Mucosa of descending colon (tissue), 3 donors: ENCODE measurements around the gene LAMA2. TPM values are rescaled to one million over a fixed set of nuclear protein-coding genes. Genes with fewer than 3 reads are reported as not detected.

Source experiments
- ATAC-seq: fragments of 200-7000 bp; cut with Tn5 transposase; one replicate; pipeline ENCODE4 v1.9.1; 2020; ENCODE audit warnings: mild to moderate bottlenecking, moderate library complexity
- DNase-seq, 3 donors: peaks; one replicate each; pipeline ENCODE4 v3.0.0-alpha.2; 2020
- H3K36me3 ChIP-seq: fragments of 200-600 bp; one replicate; pipeline ENCODE4 v1.8.0; 2021; ENCODE audit warnings: low read depth, mild to moderate bottlenecking
- H3K4me1 ChIP-seq: fragments of 200-600 bp; one replicate; pipeline ENCODE4 v1.8.0; 2021; ENCODE audit warnings: low read depth, mild to moderate bottlenecking
- H3K4me3 ChIP-seq: fragments of 200-600 bp; one replicate; pipeline ENCODE4 v1.8.0; 2021; ENCODE audit warnings: mild to moderate bottlenecking
- H3K9me3 ChIP-seq: fragments of 200-600 bp; one replicate; pipeline ENCODE4 v1.8.0; 2021; ENCODE audit warnings: mild to moderate bottlenecking
- CTCF ChIP-seq: fragments of 200-600 bp; IDR thresholded peaks from one replicate; pipeline ENCODE4 v1.8.0; 2022; ENCODE audit warnings: antibody characterized with exemption, mild to moderate bottlenecking
- intact Hi-C, 2 donors: fragments of 100-400 bp; cut with DNase I in 1 of 2; cut with micrococcal nuclease in 1 of 2; formaldehyde crosslinking; loops; one replicate each; pipeline versions ENCODE4 v1.11.0 to v1.11.1; 2022; cut with DNase I, micrococcal nuclease
- total RNA-seq, 3 donors: library from RNA; stranded (reverse); fragmentation: NEBNext Ultra II Directional in 2 of 3; extraction: Animal tissue kit (Norgen Biotek cat#: 25700) in 2 of 3; gene quantifications; one replicate each; pipeline versions ENCODE4 v1.2.1 to v1.2.4, GENCODE V29; 2021 to 2023
- donor health status: DM: no; HTN: no; CAD: no; lungs with moderate emphysema.
- donor health status: DM: no; HTN: no; CAD: no.
- donor health status: DM: no; HTN: yes; CAD: no.

LAMA2 gene
- total RNA-seq, 3 donors from 2014 or later = 3.6 to 29.4 (median 18.4) TPM

- H3K4me3 ChIP-seq = no peak overlapping the region
- H3K9me3 ChIP-seq = no peaks in the 10 kb centered on the region
- no peak for ATAC-seq
- intact Hi-C loops = no loop called here
- TF ChIP-seq CTCF = no peak
- no peak for DNase-seq
- no peaks in the 10 kb centered on the region for H3K36me3 ChIP-seq
- no peaks in the 10 kb centered on the region for H3K4me1 ChIP-seq
Measured at GRCh38 chr6:129096651-129097290, 213.8 kb downstream of the LAMA2 start.

GRCh38 chr6:129098061-129098553 lies 215.2 kb downstream of the LAMA2 start:
- intact Hi-C loops = no loop called here
- Histone ChIP-seq H3K4me1 (no peaks in the 10 kb centered on the region), H3K36me3 (no peaks in the 10 kb centered on the region), H3K4me3 (no peak overlapping the region), H3K9me3 (no peaks in the 10 kb centered on the region)
- TF ChIP-seq CTCF = no peak
- ATAC-seq (no peak), DNase-seq (no peak)

GRCh38 chr6:129099696-129100095 lies 216.8 kb downstream of the LAMA2 start:
- no peak for TF ChIP-seq CTCF
- DNase-seq (no peak), ATAC-seq (no peak)
- Histone ChIP-seq H3K36me3 (no peaks in the 10 kb centered on the region), H3K4me3 (no peak overlapping the region), H3K9me3 (no peaks in the 10 kb centered on the region), H3K4me1 (no peaks in the 10 kb centered on the region)
- intact Hi-C loops = no loop called here

GRCh38 chr6:129100164-129100563 lies 217.2 kb downstream of the LAMA2 start:
- no peaks in the 10 kb centered on the region for H3K4me1 ChIP-seq
- ATAC-seq (no peak), DNase-seq (no peak)
- no peak overlapping the region for H3K4me3 ChIP-seq
- no peaks in the 10 kb centered on the region for H3K36me3 ChIP-seq
- no peaks in the 10 kb centered on the region for H3K9me3 ChIP-seq
- intact Hi-C loops = no loop called here
- no peak for TF ChIP-seq CTCF

- Histone ChIP-seq H3K4me1 (no peaks in the 10 kb centered on the region), H3K36me3 (no peaks in the 10 kb centered on the region), H3K4me3 (no peak overlapping the region), H3K9me3 (no peaks in the 10 kb centered on the region)
- TF ChIP-seq CTCF = no peak
- ATAC-seq = peak; percentile 15
- DNase-seq = peak in 1 of 3 donors; percentile 8
- intact Hi-C loops = no loop called here
Measured at GRCh38 chr6:129102741-129103140, 219.8 kb downstream of the LAMA2 start.
